Measurements from ENCODE around the gene SGSM1.
A peak's percentile ranks its signal among the peaks of the same experiment; 100 is the strongest.

SGSM1 gene, protein sequence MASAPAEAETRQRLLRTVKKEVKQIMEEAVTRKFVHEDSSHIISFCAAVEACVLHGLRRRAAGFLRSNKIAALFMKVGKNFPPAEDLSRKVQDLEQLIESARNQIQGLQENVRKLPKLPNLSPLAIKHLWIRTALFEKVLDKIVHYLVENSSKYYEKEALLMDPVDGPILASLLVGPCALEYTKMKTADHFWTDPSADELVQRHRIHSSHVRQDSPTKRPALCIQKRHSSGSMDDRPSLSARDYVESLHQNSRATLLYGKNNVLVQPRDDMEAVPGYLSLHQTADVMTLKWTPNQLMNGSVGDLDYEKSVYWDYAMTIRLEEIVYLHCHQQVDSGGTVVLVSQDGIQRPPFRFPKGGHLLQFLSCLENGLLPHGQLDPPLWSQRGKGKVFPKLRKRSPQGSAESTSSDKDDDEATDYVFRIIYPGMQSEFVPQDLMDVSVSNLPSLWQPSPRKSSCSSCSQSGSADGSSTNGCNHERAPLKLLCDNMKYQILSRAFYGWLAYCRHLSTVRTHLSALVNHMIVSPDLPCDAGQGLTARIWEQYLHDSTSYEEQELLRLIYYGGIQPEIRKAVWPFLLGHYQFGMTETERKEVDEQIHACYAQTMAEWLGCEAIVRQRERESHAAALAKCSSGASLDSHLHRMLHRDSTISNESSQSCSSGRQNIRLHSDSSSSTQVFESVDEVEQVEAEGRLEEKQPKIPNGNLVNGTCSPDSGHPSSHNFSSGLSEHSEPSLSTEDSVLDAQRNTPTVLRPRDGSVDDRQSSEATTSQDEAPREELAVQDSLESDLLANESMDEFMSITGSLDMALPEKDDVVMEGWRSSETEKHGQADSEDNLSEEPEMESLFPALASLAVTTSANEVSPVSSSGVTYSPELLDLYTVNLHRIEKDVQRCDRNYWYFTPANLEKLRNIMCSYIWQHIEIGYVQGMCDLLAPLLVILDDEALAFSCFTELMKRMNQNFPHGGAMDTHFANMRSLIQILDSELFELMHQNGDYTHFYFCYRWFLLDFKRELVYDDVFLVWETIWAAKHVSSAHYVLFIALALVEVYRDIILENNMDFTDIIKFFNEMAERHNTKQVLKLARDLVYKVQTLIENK

DNA sequence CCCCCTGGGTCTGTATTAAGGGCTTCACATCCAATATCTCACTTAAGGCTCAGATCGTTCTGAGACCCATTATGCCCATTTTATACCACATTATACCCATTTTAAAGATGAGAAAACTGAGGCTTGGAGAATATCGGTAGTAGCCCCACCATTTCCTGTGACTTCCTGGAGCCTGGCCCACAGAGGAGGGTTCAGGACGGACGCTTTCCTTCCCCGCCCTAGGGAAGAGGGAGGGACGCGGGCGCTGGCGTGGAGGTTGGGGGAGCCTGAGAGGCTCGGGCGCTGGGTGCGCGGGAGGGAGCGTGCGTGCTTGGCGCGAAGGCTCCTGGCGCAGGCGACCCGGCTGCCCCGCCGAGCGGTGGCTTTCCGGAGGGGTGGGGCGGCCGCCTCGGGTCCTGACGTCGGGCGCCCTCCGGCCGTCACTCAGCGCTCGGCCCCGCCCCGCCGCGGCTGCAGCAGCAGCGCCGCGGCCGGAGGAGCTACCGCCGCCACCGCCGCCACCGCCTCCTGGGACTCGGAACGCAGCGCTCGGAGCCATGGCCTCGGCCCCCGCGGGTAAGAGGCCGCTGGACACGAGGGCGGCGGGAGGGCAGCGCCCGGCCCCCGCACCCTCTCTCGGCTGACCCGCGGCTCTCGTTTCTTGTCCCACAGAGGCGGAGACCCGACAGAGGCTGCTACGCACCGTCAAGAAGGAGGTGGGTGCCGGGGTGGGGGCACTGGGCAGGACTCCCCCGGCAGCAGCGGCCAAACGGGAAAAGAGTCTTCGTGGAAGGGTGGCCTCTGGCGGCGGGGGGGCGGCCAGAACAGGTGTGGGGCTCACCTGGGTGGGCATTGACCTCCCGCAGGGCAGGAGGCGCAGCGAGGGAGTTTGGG, at the start of gene SGSM1:
Gene SGSM1, plus strand, starts transcription at position 422 of the 873 bp plus-strand sequence. Its CDS starts 115 bp downstream, at position 537.
- peak; percentile 85 for DNase-seq

DNA sequence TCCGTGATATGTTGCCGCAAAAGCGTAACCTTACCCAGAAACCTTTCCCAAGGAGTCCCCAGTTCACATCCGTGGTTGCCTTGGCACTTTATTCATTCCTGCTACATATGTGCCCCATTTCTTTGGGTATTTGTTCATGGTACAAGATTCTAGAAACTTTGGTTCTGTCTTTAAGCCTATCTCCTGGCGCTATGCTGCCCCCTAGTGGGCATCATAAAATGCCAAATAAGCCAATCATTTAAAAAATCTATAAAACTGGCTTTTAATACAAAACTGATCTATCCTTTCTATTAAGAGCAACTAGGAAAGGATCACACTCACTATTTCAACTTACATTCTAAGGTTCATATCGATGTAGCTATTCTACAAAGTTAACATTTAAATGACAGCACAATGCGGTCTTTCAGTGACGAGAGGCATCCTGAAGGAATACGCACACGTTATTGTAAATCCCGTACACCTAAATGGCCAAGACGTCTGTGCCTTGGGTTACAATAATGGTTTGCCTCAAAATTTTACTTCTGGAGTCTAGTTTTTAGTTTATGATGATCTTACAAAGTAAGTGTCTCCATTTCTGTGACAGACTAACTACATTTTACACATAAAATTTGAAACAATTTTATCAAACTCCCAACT, 47.7 kb upstream of the SGSM1 start:
- DNase-seq, result peak; percentile 66

DNA sequence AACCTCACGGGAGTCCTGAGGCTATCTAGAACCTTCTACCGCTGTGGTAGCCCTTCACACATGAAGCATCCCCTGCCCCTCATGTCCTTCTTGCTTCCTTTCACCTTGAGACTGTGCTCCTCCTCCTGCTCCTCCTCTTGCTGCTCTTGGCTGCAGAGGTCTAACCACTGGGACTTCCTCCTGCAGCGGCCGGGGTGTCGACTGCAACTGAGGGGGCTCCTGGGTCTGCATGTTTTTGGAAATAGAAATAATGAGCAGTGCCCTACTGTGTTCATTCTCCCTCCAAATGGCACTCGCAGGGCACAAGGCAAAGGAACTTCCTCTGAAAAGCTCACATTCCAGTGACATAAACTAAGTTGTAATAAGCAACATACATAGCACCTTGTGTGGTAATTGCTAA, 46.2 kb upstream of the SGSM1 start:
- no peak for DNase-seq

DNA sequence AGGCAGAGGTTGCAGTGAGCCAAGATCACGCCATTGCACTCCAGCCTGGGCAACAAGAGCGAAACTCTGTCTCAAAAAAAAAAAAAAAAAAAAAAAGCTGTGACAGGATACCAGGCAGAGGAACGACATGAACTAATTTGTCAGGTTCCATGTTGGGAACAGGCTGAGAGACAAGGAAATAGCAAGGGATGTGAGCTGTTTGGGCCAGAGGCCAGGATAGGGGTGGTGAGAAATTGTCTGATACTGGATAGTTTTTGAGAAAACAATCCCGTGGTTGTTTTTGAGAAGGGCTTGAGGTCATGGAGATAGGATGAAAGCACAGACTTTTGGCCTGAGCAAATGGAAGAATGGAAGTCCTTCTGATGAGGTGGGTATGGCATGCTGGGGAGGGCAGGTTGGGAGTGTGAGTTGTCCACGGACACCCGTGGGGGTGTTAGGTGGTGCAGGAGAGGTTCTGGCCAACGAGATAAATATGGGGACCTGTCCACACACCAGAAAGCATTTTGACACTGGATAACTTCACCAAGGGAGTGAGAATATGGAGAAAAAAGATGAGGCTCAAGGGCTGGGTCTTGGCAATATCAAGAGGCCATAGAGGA, 45.2 kb upstream of the SGSM1 start:
- no peak for DNase-seq

DNA sequence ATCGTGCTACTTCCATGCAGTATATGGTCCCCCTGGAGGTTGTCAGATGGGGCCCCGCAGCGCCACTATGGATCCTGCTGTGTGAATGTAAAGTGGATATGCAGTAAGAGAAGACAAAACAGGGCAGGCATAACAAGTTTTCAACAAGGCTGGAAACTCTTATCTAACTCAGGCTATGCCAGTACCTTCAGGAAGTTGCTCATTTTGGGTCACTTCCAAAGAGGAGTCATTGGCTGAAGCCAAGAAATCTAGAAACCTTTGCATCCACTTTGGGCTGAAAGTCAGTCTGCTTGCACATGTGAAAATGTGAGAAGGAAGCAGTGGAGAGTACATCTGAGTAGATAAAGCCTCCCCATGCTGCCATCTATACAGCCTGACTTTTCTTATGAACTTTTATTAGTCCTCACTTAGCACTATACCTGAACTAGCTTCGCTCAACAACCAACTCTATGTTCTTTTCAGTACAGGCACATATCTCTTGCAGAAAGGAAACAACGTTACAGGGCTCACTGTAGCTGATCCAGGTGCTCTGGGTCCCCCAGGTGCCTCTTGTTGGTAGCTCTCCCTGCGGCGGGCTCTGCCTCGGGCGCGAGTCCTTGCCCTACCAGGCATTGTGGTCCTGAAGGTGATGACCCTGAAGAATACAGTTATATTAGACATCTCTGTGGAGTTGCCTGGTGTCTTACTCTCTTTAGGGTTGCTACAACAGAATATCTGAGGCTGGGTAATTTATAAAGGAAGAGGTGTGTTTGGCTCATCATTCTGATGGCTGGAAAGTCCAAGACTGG, 43.9 kb upstream of the SGSM1 start:
- DNase-seq, result no peak

DNA sequence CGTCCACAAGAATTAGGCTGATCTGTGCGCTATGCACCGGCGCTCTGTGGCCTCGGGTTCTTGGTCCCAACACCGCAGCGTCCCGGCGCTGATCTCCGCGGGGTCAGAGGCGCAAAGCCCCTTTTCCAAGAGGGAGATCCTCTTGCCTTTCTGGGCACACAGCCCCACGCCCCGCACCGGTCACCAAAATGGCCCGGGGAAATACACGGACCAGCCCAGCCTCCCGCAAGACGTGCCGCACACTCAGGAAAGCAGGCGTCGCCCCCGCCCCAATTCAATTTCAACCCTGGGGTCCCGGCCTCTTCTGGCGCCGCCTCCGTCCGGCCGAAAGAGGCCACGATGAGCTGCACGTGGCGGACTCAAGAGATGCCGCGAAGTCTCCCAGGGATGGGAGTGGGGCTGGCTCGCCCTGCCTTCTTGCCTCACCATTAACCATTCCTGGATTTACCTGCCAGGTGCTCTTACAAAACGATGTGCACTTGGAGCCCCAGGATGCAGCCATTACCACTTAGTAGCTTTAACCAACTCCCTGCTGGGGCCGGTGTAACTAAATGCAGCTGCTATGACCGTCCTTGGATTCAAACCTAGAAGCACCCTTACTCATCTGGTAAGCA, 42.0 kb upstream of the SGSM1 start:
- no peak for DNase-seq

DNA sequence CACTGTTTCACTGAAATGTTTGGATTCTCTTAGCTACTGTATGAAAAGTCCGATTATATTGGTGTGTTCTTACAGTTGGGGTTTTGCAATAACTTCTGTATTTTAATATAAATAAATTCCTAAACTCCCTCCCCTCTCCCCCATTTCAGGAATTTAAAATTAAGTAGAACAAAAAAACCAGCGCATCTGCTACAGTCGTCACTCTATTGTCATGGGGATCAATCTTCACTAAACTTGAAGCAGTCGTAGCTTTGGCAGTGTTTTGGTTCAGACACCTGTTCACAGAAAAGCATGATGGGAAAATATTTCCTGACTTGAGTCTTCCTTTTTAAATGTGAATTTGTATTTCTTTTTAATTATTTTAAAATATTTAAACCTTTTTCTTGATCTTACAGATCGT, 40.8 kb upstream of the SGSM1 start:
- no peak for DNase-seq

DNA sequence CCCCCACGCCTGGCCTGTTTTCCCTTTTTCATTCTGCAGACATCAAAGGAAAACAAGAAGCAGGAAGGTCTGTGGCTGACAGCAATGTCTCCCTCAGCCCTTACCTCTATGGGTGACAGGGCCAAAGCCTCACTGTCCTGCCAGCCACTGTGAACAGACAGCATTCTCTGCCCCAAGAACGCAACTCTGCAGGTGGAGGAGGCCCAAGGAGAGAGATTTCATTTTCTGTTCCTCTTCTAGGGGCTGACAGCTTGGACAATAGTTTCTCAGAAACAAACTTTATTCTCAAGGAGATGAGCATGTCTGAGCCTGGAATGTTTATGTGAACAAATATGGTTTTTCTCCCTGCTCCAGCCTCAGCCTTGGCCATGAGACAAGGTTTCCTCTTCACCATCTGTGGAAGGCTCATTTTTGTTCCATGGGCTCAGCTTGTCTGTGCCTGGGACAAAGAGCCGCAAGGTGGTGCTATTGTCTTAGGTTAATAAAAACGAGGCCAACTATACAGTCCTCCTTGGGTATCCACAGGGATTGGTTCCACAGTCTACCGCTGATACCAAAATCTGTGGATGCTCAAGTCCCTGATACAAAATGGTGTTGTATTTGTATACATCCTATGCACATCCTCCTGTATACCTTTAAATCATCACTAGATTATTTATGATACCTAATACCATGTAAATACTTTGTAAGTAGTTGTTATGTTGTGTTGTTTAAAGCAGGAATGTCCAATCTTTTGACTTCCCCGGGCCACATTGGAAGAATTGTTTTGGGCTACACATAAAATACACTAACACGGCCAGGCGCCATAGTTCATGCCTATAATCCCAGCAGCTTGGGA, 37.3 kb upstream of the SGSM1 start:
- DNase-seq, result peak; percentile 54

DNA sequence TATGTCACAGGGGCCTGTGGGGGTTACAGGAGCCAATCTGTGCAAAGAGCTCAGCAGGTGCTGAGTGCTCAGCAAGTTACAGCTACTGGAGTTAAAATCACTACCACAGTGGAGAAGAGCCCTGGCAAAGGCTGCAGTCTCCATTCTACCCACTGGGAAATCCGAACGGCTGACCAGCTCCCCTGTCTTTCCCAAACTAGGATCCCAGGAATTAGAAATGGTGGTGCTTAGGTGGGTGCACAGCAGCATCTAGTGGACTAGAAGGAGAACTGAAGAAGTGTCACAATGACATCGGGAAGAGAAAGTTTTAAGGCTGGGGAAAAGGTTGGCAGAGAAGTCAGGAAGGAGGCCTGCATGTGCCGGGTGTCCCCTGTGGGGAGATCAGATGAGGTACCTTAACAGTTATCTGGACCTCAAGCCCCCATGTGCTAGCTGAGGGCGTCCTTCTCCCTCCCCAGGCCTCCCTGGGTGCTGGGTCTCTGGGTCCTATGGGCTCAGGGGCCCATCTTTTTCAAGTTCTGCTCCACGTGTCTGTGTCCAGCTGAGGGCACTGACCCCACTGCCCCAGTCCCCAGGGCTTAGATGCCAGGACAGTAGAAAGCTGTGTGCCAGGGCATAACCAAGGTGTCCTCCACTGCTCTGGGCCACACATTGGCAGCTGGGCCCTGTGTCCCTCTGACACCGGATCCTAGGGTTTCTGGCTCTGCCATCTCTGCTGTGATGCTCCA, 33.4 kb upstream of the SGSM1 start:
- no peak for DNase-seq

DNA sequence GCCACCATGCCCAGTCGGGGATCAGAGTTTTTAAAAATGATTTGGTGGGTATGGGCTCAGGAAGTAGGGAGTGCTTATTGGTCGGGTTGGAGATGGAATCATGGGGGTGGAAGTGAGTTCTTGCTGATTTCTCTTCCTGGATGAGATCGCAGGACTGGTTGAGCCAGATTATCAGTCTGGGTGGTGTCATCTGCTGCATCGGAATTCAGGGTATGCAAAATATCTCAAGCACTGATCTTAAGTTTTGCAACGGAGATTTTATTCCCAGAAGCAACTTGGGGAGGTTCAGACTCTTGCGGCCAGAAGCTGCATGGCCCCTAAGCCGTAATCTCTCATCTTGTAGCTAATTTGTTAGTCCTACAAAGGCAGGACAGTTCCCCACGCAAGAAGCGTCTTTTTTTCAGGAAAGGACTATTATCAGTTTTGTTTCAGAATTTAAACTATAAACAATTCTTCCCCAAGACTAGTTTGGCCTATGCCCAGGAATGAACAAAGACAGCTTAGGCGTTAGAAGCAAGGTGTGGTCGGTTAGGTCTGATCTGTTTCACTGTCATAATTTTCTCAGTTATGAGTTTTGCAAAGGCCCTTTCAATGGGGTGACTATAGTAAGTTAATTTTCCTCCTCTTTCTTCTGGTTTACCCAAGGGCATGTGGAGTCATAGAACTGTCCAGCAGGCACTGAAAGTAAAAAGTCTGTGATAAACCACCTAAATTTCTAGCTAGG, 30.1 kb upstream of the SGSM1 start:
- no peak for DNase-seq

DNA sequence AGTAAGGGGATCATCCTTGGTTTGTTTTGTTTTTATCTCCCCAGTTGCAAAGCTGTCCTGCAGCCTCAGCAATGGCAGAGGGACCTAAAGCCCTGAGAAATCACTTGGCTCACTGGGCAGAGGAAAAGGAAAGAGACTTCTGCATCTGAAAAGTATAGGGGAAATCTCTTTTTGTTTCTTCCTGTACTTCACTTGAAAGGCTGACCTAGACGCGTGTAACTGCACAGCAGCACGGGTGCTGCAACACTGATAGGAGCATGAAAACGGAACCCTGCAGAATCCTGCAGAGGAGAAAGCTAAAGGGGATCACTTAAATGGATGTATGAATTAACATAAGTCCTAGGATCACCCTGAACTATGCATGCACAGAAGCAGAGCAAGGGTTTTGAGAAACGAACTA, 29.5 kb upstream of the SGSM1 start:
- no peak for DNase-seq

DNA sequence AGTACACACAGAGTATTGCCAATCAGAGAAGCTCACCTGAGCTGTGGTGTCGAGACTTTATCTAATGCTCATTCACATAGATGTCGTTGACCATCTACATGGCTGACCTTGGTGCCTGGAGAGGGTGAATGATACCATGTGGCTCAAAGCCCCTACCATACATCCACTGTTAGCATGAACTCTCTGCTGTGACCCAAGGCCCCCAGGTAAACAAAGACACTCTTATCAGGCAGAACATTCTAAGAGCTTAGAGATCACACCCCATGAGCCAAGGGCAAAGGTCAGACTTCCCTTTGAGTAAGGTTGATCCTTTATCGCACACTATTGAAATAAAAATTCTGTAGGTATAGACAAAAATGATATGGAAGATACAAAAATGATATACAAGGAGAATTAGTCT, 16.5 kb upstream of the SGSM1 start:
- DNase-seq, result no peak

DNA sequence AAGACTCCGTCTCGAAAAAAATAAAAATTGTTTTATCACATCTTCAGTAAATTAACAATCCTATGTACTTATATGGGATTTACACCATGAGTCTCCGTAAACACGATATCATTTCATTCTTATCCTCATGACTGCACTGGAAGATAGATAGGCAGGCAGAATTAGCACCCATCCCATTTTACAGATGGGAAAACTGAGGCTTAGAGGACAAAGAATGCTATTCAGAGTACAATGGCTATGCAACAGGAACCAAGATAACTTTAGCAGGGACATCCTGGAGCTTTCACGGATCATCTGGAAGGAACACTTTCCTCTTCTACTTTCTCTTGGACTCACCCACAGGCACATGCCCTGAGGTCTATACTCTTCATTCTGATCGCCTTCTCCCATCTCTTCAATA, 14.6 kb upstream of the SGSM1 start:
- DNase-seq, result no peak

DNA sequence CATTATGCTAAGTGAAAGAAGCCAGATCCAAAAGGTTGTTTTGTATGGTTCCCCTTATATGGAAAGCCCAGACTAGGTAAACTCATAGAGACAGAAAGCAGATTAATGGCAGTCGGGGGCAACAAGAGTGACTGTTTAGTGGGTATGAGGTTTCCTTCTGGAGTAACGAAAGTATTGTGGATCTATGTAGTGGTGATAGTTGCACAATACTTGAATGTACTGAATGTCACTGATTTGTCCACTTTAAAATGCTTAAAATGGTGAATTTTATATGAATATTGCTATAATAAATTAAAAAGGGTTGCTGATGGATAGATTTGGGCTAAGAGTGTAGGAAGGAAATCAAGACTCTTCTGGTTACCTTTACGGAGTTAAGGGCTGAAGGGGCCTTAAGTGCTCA, 10.0 kb upstream of the SGSM1 start:
- DNase-seq, result no peak

DNA sequence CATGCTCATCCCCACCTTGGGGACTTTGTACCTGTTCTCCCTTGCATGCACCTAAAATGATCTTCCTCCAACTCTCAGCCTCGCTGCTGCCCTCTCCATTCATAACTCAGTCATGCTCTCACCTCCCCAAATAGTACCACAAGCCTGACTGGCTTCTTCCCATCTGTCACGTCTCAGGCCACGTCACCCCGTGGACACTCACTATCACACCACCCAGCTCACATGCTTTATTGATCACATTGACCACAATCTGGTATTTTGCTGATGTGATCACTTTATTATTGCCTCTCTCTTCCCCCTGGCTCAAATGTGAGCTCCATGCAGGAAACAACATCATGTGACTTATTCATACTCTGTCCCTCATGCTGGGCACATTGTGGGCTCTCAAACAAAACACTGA, 9.2 kb upstream of the SGSM1 start:
- no peak for DNase-seq

DNA sequence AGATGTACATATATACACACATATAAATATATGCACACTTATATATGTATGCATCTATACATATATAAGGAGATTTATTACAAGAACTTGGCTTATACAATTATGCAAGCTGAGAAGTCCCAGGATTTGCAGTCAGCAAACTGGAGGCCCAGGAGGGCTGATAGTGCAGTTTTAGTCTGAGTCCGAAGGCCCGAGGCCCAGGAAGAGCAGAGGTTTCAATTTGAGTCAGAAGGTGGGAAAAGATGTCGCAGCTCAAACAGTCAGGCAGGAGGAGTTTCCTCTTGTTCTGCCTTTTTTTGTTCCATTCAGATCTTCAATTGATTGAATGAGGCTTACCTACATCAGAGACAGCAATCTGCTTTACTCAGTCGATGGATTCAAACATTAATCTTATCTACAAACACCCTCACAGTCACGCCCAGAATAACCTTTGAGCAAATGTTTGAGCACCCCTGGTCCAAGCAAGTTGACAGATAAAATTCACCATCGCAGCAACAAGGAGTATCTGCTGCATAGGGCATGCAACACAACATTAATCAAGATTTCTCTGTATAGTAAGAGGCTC, 4.0 kb upstream of the SGSM1 start:
- no peak for DNase-seq

DNA sequence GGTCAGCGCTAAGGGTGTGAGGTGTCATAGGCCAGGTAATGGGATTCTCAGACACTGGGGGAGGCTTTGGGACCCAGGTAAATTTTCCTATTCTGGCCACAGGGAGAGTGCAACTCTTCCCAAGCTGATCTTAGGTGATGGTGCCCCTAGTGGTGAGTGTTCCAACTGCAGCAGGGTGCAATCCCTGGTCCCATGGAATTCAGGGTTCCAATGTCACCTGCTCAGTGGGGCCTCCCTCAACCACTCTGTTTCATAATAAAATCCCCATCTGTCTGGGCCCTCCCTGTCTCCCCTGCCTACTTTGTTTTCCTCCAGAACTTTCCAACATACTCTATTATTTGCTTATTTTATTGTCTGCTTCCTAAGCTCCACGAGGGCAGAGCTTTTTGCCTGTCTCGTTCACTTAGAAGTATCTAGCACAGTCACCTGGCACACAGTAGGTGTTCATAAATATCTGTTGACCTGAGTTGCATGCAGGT, 2.9 kb upstream of the SGSM1 start:
- peak; percentile 71 for DNase-seq

DNA sequence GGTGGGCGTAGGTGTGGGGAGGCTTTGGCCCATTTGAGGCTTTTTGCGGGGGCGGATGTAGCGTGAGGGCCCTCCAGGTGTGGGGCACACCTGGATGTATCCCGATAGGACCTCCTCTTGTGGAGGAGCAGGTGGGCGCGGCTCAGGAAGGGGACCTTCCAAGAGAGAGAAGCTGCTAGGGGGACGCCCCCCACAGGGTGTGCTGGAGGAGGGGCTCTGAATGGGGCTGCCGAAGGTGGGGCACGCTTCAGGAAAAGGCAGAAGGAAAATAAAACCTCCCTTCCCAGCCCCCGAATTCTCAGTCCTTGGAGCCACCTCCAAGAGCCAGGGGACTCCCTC, 621 bp downstream of the SGSM1 start:
- no peak for DNase-seq

All from CD4-positive, alpha-beta T cell treated with Interleukin-6 for 4 hours (primary cell).